Activated CD4-positive, alpha-beta T cell treated with anti-CD3 and anti-CD28 coated beads for 1 hour (primary cell): Measurements from ENCODE around the gene RXFP1.

Source experiments
- DNase-seq: peaks from one replicate; pipeline ENCODE4 v3.0.0-alpha.2; 2020

Gene RXFP1

GRCh38 chr4:158543191-158543590 lies 21.5 kb downstream of the RXFP1 start:
- DNase-seq = no peak

- no peak for DNase-seq
These were observed 22.5 kb downstream of the RXFP1 start for GRCh38 chr4:158544141-158544540.

GRCh38 chr4:158553364-158553763 lies 31.7 kb downstream of the RXFP1 start:
- no peak for DNase-seq

GRCh38 chr4:158560284-158560683 lies 38.6 kb downstream of the RXFP1 start:
- DNase-seq = no peak

- DNase-seq = no peak
These were observed 45.2 kb downstream of the RXFP1 start for GRCh38 chr4:158566860-158567259.

GRCh38 chr4:158571736-158572135 lies 50.1 kb downstream of the RXFP1 start:
- DNase-seq = no peak

GRCh38 chr4:158572608-158573007 lies 50.9 kb downstream of the RXFP1 start:
- DNase-seq = no peak

GRCh38 chr4:158578476-158578875 lies 56.8 kb downstream of the RXFP1 start:
- DNase-seq = no peak

GRCh38 chr4:158580064-158580463 lies 58.4 kb downstream of the RXFP1 start:
- no peak for DNase-seq

- no peak for DNase-seq
These were observed 59.5 kb downstream of the RXFP1 start for GRCh38 chr4:158581161-158581560.

GRCh38 chr4:158586881-158587280 lies 65.2 kb downstream of the RXFP1 start:
- DNase-seq = no peak

GRCh38 chr4:158588285-158588684 lies 66.6 kb downstream of the RXFP1 start:
- no peak for DNase-seq

GRCh38 chr4:158588777-158589176 lies 67.1 kb downstream of the RXFP1 start:
- DNase-seq = no peak

GRCh38 chr4:158590306-158590705 lies 68.6 kb downstream of the RXFP1 start:
- DNase-seq = no peak

GRCh38 chr4:158590824-158591223 lies 69.1 kb downstream of the RXFP1 start:
- DNase-seq = no peak

GRCh38 chr4:158597879-158598596 lies 76.4 kb downstream of the RXFP1 start:
- DNase-seq = no peak

GRCh38 chr4:158599150-158599549 lies 77.5 kb downstream of the RXFP1 start:
- no peak for DNase-seq

GRCh38 chr4:158599765-158600498 lies 78.2 kb downstream of the RXFP1 start:
- DNase-seq = no peak

GRCh38 chr4:158604369-158604768 lies 82.7 kb downstream of the RXFP1 start:
- DNase-seq = no peak

GRCh38 chr4:158605393-158605792 lies 83.7 kb downstream of the RXFP1 start:
- DNase-seq = no peak

- no peak for DNase-seq
These were observed 85.3 kb downstream of the RXFP1 start for GRCh38 chr4:158606969-158607368.

- no peak for DNase-seq
These were observed 87.4 kb downstream of the RXFP1 start for GRCh38 chr4:158609116-158609515.

- DNase-seq = no peak
These were observed 89.1 kb downstream of the RXFP1 start for GRCh38 chr4:158610790-158611189.

- DNase-seq = no peak
These were observed 91.4 kb downstream of the RXFP1 start for GRCh38 chr4:158613046-158613445.

- DNase-seq = no peak
These were observed 96.3 kb downstream of the RXFP1 start for GRCh38 chr4:158617956-158618355.
